K562 (cell line): ENCODE measurements around the gene NR1D2. TPM values are rescaled to one million over a fixed set of nuclear protein-coding genes. Genes with fewer than 3 reads are reported as not detected.

ENCODE experiments used
- DIDO1 ChIP-seq: fragments of 450-650 bp; IDR thresholded peaks from 2 replicates; pipeline ENCODE4 v1.6.1; 2016; ENCODE audit warnings: low read depth, missing biosample characterization, missing genetic modification characterization
- ESRRB ChIP-seq: fragments of 250-450 bp; sonication (Bioruptor Pico); IDR thresholded peaks from 2 replicates; pipeline ENCODE4 v1.5.0; 2020; ENCODE audit warnings: mild to moderate bottlenecking, moderate library complexity, borderline replicate concordance
- FIP1L1 ChIP-seq: fragments of 200-400 bp; formaldehyde crosslinking; IDR thresholded peaks from 2 replicates; pipeline ENCODE4 v1.6.1; 2018; ENCODE audit warnings: mild to moderate bottlenecking, low read depth, low read length; ENCODE audit not compliant: poor library complexity, severe bottlenecking
- FOS ChIP-seq: IDR thresholded peaks from 3 replicates; pipeline ENCODE4 v1.6.1; 2011; ENCODE audit not compliant: insufficient read length; ENCODE audit errors: extremely low read depth
- HBP1 ChIP-seq: fragments of 450-650 bp; formaldehyde crosslinking; IDR thresholded peaks from 2 replicates; pipeline ENCODE4 v1.4.0; 2022; ENCODE audit warnings: missing genetic modification characterization
- NFATC3 ChIP-seq: fragments of 450-650 bp; IDR thresholded peaks from 2 replicates; pipeline ENCODE4 v1.6.1; 2017; ENCODE audit warnings: mild to moderate bottlenecking
- POLR2B ChIP-seq: fragments of 450-650 bp; IDR thresholded peaks from 2 replicates; pipeline ENCODE4 v1.6.1; 2018; ENCODE audit warnings: low read depth; ENCODE audit not compliant: partially characterized antibody
- REST ChIP-seq, 2 experiments: fragments of 450-650 bp; formaldehyde crosslinking in 1 of 2; IDR thresholded peaks; 2 replicates each; pipeline versions ENCODE4 v1.4.0 to v1.6.1; 2014 to 2020; ENCODE audit warnings: mild to moderate bottlenecking in 2 of 2, borderline replicate concordance in 1 of 2, low read depth in 1 of 2
- SP1 ChIP-seq: sonication (generic); formaldehyde crosslinking; IDR thresholded peaks from 2 replicates; pipeline ENCODE4 v1.8.1; 2022; ENCODE audit warnings: mild to moderate bottlenecking, missing genetic modification reagents
- USF1 ChIP-seq: sonication (generic); formaldehyde crosslinking; IDR thresholded peaks from 2 replicates; pipeline ENCODE4 v1.9.0; 2022; ENCODE audit warnings: mild to moderate bottlenecking, missing genetic modification reagents
- XRCC5 ChIP-seq: fragments of 200-400 bp; formaldehyde crosslinking; IDR thresholded peaks from 2 replicates; pipeline ENCODE4 v1.6.1; 2017; ENCODE audit warnings: low read depth, mild to moderate bottlenecking, low read length
- ZBED1 ChIP-seq: IDR thresholded peaks from 2 replicates; pipeline ENCODE4 v1.6.1; 2014
- ZFPM2 ChIP-seq: fragments of 250-450 bp; sonication (Bioruptor Pico); IDR thresholded peaks from 2 replicates; pipeline ENCODE4 v1.5.1; 2022; ENCODE audit warnings: mild to moderate bottlenecking
- ZNF143 ChIP-seq: sonication (generic); formaldehyde crosslinking; IDR thresholded peaks from 2 replicates; pipeline ENCODE4 v1.9.0; 2022; ENCODE audit warnings: mild to moderate bottlenecking, missing genetic modification reagents
- ZNF354B ChIP-seq: fragments of 250-450 bp; sonication (Bioruptor Pico); IDR thresholded peaks from 2 replicates; pipeline ENCODE4 v1.4.0; 2020
- ZNF507 ChIP-seq: conservative IDR thresholded peaks from 2 replicates; pipeline ENCODE4 v1.6.1; 2017; ENCODE audit warnings: missing genetic modification characterization, missing compliant biosample characterization
- ZNF511 ChIP-seq: sonication (generic); formaldehyde crosslinking; IDR thresholded peaks from 2 replicates; pipeline ENCODE4 v1.8.0; 2022; ENCODE audit warnings: mild to moderate bottlenecking, missing genetic modification reagents
- polyA plus RNA-seq, 8 experiments: library from polyadenylated mRNA; depleted of rRNA in 4 of 8; stranded (reverse) in 5 of 8; unstranded in 3 of 8; fragments of >200 nt; fragmentation: Nextera tagmentation in 2 of 8; fragmentation: Illumina TruSeq in 1 of 8; extraction: Ambion mirVana in 2 of 8; extraction: Trizol in 1 of 8; gene quantifications; 2 replicates each; pipeline versions ENCODE4 v1.2.1 to v1.2.3, GENCODE V29; 2011 to 2014; ENCODE audit warnings: inconsistent platforms in 1 of 8, missing spikeins in 1 of 8
- total RNA-seq, 7 experiments: library from RNA; depleted of rRNA in 6 of 7; stranded (reverse); fragments of >200 nt in 6 of 7; fragmentation: Illumina TruSeq in 2 of 7; extraction: Trizol in 2 of 7; gene quantifications; 2 replicates each; pipeline versions ENCODE4 v1.2.1 to v1.2.3, GENCODE V29; 2011 to 2021; ENCODE audit warnings: low replicate concordance in 1 of 7

Gene NR1D2
- total and polyA plus RNA-seq, 9 of the 15 experiments (the other 6 are each of a cell fraction or from before 2014, with no cell fraction given) = 1.2 to 5.5 (median 2.9) TPM

- no peak for TF ChIP-seq HBP1 (CRISPR knock-in tag)
- peak; percentile 96 for TF ChIP-seq ZNF511 (CRISPR knock-in tag)
- TF ChIP-seq ESRRB (CRISPR knock-in tag) = no peak
- peak; percentile 88 for TF ChIP-seq REST (IDR thresholded peaks at IDR 0.05; ENCODE audit: borderline replicate concordance)
- peak; percentile 71; the same call in 1 of the 2 replicates for TF ChIP-seq REST (CRISPR knock-in tag; IDR thresholded peaks at IDR 0.05; ENCODE audit: low read depth)
- TF ChIP-seq POLR2B = no peak
- no peak for TF ChIP-seq DIDO1
- TF ChIP-seq ZNF507 (tag) = no peak
- TF ChIP-seq SP1 (CRISPR knock-in tag) = peak; percentile 64
- TF ChIP-seq ZNF354B = no peak
- no peak; the same call in 1 of the 2 replicates for TF ChIP-seq XRCC5
- peak; percentile 90 for TF ChIP-seq FIP1L1
- peak; percentile 91 for TF ChIP-seq USF1 (CRISPR knock-in tag)
- no peak for TF ChIP-seq NFATC3
- peak; percentile 33; the same call in 1 of the 2 replicates for TF ChIP-seq ZNF143 (CRISPR knock-in tag)
- 0 out of 2 replicates have a peak, but pooled peaks have one; percentile 21 for TF ChIP-seq ZBED1
- no peak for TF ChIP-seq FOS
- no peak for TF ChIP-seq ZFPM2
Observed at GRCh38 chr3:23945913-23946687, 1.0 kb downstream of the NR1D2 start (continued).
